TTC549 (cell line): ENCODE results near the gene ATG16L1.

Experiments
- FAIRE-seq: peaks from 2 replicates; lab custom pipeline; 2012; peaks lifted over from hg19 to GRCh38; lab: Jason Lieb, UNC

The ATG16L1 gene

GRCh38 chr2:233251306-233252116, at the start of gene ATG16L1:
ATG16L1 (plus strand) TSS chr2:233251673; CDS start chr2:233251828, 155 bp downstream.
- peak; percentile 57 for FAIRE-seq

- FAIRE-seq, result no peak
Observed at GRCh38 chr2:233202531-233202944, 48.9 kb upstream of the ATG16L1 start.

- no peak for FAIRE-seq
Observed at GRCh38 chr2:233203060-233203459, 48.4 kb upstream of the ATG16L1 start.

GRCh38 chr2:233204286-233204936, 47.1 kb upstream of the ATG16L1 start:
- FAIRE-seq, result no peak

- no peak for FAIRE-seq
Observed at GRCh38 chr2:233208382-233209116, 42.9 kb upstream of the ATG16L1 start.

- FAIRE-seq, result no peak
Observed at GRCh38 chr2:233209117-233209532, 42.3 kb upstream of the ATG16L1 start.

- FAIRE-seq, result no peak
Observed at GRCh38 chr2:233209533-233210171, 41.8 kb upstream of the ATG16L1 start.

GRCh38 chr2:233210281-233210680, 41.2 kb upstream of the ATG16L1 start:
- no peak for FAIRE-seq

GRCh38 chr2:233210843-233211547, 40.5 kb upstream of the ATG16L1 start:
- no peak for FAIRE-seq

- no peak for FAIRE-seq
Observed at GRCh38 chr2:233211548-233211895, 40.0 kb upstream of the ATG16L1 start.

- FAIRE-seq, result no peak
Observed at GRCh38 chr2:233213011-233213410, 38.5 kb upstream of the ATG16L1 start.

GRCh38 chr2:233213975-233214374, 37.5 kb upstream of the ATG16L1 start:
- FAIRE-seq, result no peak

GRCh38 chr2:233217892-233218377, 33.5 kb upstream of the ATG16L1 start:
- FAIRE-seq, result no peak

- no peak for FAIRE-seq
Observed at GRCh38 chr2:233218836-233219235, 32.6 kb upstream of the ATG16L1 start.

GRCh38 chr2:233219848-233220247, 31.6 kb upstream of the ATG16L1 start:
- no peak for FAIRE-seq

- no peak for FAIRE-seq
Observed at GRCh38 chr2:233221378-233222063, 30.0 kb upstream of the ATG16L1 start.

- no peak for FAIRE-seq
Observed at GRCh38 chr2:233223059-233223894, 28.2 kb upstream of the ATG16L1 start.

- FAIRE-seq, result no peak
Observed at GRCh38 chr2:233225230-233226068, 26.0 kb upstream of the ATG16L1 start.

- FAIRE-seq, result no peak
Observed at GRCh38 chr2:233226511-233227031, 24.9 kb upstream of the ATG16L1 start.
